ENCODE measurements around the gene WRAP53. TPM values are rescaled to one million over a fixed set of nuclear protein-coding genes. Genes with fewer than 3 reads are reported as not detected.

Gene WRAP53
- total RNA-seq, 1 donor: 7.4 TPM

GRCh38 chr17:7745748-7746470 lies 57.6 kb downstream of the WRAP53 start:
- DNase-seq (ENCODE audit: low read depth): peak; percentile 94
- TF ChIP-seq CTCF (IDR thresholded peaks at IDR 0.05; ENCODE audit: insufficient read depth, low read length): peak; percentile 35
- no peak overlapping the region for H3K4me3 ChIP-seq (ENCODE audit: low read depth, low read length)

- H3K4me3 ChIP-seq (ENCODE audit: low read depth, low read length): no peak overlapping the region
- no peak for TF ChIP-seq CTCF (IDR thresholded peaks at IDR 0.05; ENCODE audit: insufficient read depth, low read length)
- DNase-seq (ENCODE audit: low read depth): peak; percentile 95
These were observed 59.4 kb downstream of the WRAP53 start for GRCh38 chr17:7747635-7748071.

GRCh38 chr17:7748076-7748775 lies 59.9 kb downstream of the WRAP53 start:
- TF ChIP-seq CTCF (IDR thresholded peaks at IDR 0.05; ENCODE audit: insufficient read depth, low read length): no peak
- H3K4me3 ChIP-seq (ENCODE audit: low read depth, low read length): no peak overlapping the region
- peak; percentile 92 for DNase-seq (ENCODE audit: low read depth)

- TF ChIP-seq CTCF (IDR thresholded peaks at IDR 0.05; ENCODE audit: insufficient read depth, low read length): no peak
- H3K4me3 ChIP-seq (ENCODE audit: low read depth, low read length): no peak overlapping the region
- peak; percentile 93 for DNase-seq (ENCODE audit: low read depth)
These were observed 62.1 kb downstream of the WRAP53 start for GRCh38 chr17:7750321-7750821.

Other genes starting within 250 kb of the WRAP53 start
- gene FGF11, start 249.0 kb upstream of the WRAP53 start, total RNA-seq (ENCODE audit: low replicate concordance): 0.36 and 1.7 TPM in 2 replicates
- 4.7 and 6.1 TPM in 2 replicates for gene CHRNB1, start 243.4 kb upstream of the WRAP53 start, total RNA-seq (ENCODE audit: low replicate concordance)
- 37.4 and 45.5 TPM in 2 replicates for gene ZBTB4, start 208.8 kb upstream of the WRAP53 start, total RNA-seq (ENCODE audit: low replicate concordance)
- not detected in 2 replicates for gene SLC35G6, start 207.0 kb upstream of the WRAP53 start, total RNA-seq (ENCODE audit: low replicate concordance)
- 72.9 and 74.1 TPM in 2 replicates for gene POLR2A, start 204.1 kb upstream of the WRAP53 start, total RNA-seq (ENCODE audit: low replicate concordance)
- 10.1 and 14.5 TPM in 2 replicates for gene TNFSF12, start 139.4 kb upstream of the WRAP53 start, total RNA-seq (ENCODE audit: low replicate concordance)
- 1.1 and 1.4 TPM in 2 replicates for gene TNFSF13, start 129.7 kb upstream of the WRAP53 start, total RNA-seq (ENCODE audit: low replicate concordance)
- gene SENP3, start 126.6 kb upstream of the WRAP53 start, total RNA-seq (ENCODE audit: low replicate concordance): 14.6 and 60.4 TPM in 2 replicates
- gene CD68, start 108.8 kb upstream of the WRAP53 start, total RNA-seq (ENCODE audit: low replicate concordance): 4.9 and 71.7 TPM in 2 replicates
- 32.3 and 127 TPM in 2 replicates for gene MPDU1, start 104.6 kb upstream of the WRAP53 start, total RNA-seq (ENCODE audit: low replicate concordance)
- gene SOX15, start 98.4 kb upstream of the WRAP53 start, total RNA-seq (ENCODE audit: low replicate concordance): 0.57 and 1.4 TPM in 2 replicates
- 27.1 and 33.1 TPM in 2 replicates for gene FXR2, start 73.6 kb upstream of the WRAP53 start, total RNA-seq (ENCODE audit: low replicate concordance)
- 34.5 and 82.2 TPM in 2 replicates for gene SAT2, start 60.7 kb upstream of the WRAP53 start, total RNA-seq (ENCODE audit: low replicate concordance)
- 0.25 and 0.36 TPM in 2 replicates for gene SHBG, start 58.3 kb upstream of the WRAP53 start, total RNA-seq (ENCODE audit: low replicate concordance)
- not detected in 2 replicates for gene ATP1B2, start 37.6 kb upstream of the WRAP53 start, total RNA-seq (ENCODE audit: low replicate concordance)
- 17.8 and 68.7 TPM in 2 replicates for gene TP53, start 987 bp upstream of the WRAP53 start, total RNA-seq (ENCODE audit: low replicate concordance)
- gene EFNB3, start 16.7 kb downstream of the WRAP53 start, total RNA-seq (ENCODE audit: low replicate concordance): 0.90 and 3.9 TPM in 2 replicates
- gene DNAH2, start 29.3 kb downstream of the WRAP53 start, total RNA-seq (ENCODE audit: low replicate concordance): under 0.01 TPM in 1 of 2 replicates, not detected in the other
- 5.7 and 32.1 TPM in 2 replicates for gene KDM6B, start 145.7 kb downstream of the WRAP53 start, total RNA-seq (ENCODE audit: low replicate concordance)
- gene TMEM88, start 166.6 kb downstream of the WRAP53 start, total RNA-seq (ENCODE audit: low replicate concordance): 0.18 TPM in 1 of 2 replicates, not detected in the other
- gene NAA38, start 169.1 kb downstream of the WRAP53 start, total RNA-seq (ENCODE audit: low replicate concordance): 39.1 and 41.1 TPM in 2 replicates
- 6.8 and 11.2 TPM in 2 replicates for gene CYB5D1, start 169.5 kb downstream of the WRAP53 start, total RNA-seq (ENCODE audit: low replicate concordance)
- gene CHD3, start 200.3 kb downstream of the WRAP53 start, total RNA-seq (ENCODE audit: low replicate concordance): 81.5 and 143 TPM in 2 replicates
- gene RNF227, start 227.8 kb downstream of the WRAP53 start, total RNA-seq (ENCODE audit: low replicate concordance): 2.8 and 27.4 TPM in 2 replicates
- gene KCNAB3, start 241.4 kb downstream of the WRAP53 start, total RNA-seq (ENCODE audit: low replicate concordance): 1.3 TPM in 1 of 2 replicates, not detected in the other
- gene TRAPPC1, start 243.5 kb downstream of the WRAP53 start, total RNA-seq (ENCODE audit: low replicate concordance): 15.3 and 48.8 TPM in 2 replicates
- gene CNTROB, start 243.7 kb downstream of the WRAP53 start, total RNA-seq (ENCODE audit: low replicate concordance): 31.4 and 34.9 TPM in 2 replicates

Measured in fibroblast of the aortic adventitia (primary cell).